Measurements from ENCODE around the gene MAPK8IP3.
"Not testable (repeated sequence)": the region's sequence is repeated elsewhere in the genome, so short reads cannot be mapped to it uniquely, and the experiment has no call there.

Gene MAPK8IP3

DNA sequence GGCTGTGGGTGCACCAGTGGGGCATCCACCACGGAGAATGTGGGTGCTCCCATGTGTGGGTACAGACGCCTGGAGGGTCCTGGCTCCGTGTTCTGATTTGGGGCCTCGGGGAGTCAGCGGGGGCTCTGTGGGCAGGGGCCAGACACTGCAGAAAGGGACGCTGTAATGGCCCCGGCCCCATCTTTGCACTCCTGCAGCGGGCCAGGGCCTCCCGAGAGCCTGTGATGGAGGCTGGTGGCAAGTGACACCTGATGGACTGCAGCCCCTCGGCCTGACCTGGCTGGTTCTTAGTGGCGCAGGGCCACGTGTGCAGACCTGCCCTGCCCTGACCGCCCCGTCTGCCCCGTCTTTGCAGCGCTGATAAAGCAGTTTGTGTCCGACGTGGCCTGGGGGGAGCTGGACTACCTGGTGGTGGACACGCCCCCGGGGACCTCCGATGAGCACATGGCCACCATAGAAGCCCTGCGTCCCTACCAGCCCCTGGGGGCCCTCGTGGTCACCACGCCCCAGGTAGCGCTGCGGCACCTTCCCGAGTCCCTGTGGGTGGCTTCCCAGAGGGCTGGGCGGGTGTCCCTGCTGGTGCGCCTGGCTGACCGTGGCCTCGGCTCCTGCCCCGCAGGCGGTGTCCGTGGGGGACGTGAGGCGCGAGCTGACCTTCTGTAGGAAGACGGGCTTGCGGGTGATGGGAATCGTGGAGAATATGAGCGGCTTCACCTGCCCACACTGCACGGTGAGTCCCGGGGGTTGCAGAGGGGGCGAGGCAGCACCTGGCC is 81.5 kb downstream of the MAPK8IP3 start:
- DNase-seq = no peak

GRCh38 chr16:1788095-1788707 is 82.2 kb downstream of the MAPK8IP3 start:
- no peak for DNase-seq

GRCh38 chr16:1788708-1789100 is 82.7 kb downstream of the MAPK8IP3 start:
- DNase-seq = no peak

- DNase-seq = no peak
Observed at GRCh38 chr16:1789643-1790045, 83.6 kb downstream of the MAPK8IP3 start.

GRCh38 chr16:1790261-1790610 is 84.2 kb downstream of the MAPK8IP3 start:
- no peak for DNase-seq

DNA sequence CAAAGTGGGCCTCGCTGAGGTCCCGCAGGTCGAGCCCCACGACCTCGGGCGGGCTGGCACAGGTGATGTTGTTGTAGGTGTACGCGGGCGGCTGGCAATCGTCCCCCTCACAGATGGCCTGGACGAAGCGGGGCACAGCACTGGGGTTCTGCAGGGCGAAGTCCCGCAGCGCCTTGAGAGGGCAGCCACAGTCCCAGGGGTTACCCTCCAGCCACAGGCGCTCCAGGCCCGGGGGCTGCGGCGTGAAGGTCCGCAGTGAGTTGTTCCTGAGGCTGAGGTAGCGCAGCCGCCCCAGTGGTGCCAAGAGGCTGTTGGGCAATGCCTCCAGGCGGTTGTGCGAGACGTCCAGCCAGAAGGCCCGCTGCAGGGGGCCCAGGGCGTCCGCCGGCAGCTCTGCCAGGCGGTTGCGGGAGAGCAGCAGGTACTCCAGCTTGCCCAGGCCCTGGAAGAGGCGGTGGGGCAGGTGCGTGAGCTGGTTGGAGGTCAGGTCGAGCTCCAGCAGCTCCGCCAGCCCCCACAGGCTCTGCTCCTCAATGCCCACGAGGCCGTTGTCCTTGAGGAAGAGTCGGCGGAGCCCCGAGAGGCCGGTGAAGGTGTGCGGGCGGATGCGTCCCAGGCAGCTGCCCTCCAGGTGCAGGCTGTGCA is 84.7 kb downstream of the MAPK8IP3 start:
- DNase-seq = peak in 1 of 14 donors; percentile 52

DNA sequence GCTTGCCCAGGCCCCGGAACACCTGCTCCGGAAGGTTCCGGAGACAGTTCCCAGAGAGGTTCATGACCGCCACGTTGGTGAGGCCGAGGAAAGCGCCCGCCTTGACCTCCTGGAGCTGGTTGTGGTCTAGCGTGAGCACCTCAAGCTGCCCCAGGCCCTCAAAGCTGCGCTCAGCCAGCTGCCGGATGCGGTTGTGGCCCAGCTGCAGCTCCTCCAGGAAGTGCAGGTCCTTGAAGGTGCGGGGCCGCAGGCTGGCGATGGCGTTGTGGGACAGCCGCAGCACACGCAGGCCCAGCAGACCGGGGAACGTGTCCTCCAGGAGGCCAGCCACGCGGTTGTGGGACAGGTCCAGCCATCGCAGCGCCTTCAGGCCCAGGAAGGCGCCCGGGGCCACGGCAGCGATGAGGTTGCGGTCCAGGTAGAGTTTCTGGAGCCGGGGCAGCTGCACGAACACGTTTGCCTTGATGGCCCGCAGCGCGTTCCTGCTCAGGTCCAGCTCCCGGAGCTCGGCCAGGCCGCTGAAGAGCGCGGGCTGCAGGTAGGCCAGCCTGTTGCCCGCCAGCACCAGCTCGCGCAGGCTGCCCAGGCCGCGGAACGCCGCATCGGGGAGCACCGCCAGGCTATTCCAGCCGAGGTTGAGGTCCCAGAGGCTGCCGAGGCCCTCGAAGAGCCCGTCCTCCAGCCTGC is 85.4 kb downstream of the MAPK8IP3 start:
- DNase-seq = no peak

DNA sequence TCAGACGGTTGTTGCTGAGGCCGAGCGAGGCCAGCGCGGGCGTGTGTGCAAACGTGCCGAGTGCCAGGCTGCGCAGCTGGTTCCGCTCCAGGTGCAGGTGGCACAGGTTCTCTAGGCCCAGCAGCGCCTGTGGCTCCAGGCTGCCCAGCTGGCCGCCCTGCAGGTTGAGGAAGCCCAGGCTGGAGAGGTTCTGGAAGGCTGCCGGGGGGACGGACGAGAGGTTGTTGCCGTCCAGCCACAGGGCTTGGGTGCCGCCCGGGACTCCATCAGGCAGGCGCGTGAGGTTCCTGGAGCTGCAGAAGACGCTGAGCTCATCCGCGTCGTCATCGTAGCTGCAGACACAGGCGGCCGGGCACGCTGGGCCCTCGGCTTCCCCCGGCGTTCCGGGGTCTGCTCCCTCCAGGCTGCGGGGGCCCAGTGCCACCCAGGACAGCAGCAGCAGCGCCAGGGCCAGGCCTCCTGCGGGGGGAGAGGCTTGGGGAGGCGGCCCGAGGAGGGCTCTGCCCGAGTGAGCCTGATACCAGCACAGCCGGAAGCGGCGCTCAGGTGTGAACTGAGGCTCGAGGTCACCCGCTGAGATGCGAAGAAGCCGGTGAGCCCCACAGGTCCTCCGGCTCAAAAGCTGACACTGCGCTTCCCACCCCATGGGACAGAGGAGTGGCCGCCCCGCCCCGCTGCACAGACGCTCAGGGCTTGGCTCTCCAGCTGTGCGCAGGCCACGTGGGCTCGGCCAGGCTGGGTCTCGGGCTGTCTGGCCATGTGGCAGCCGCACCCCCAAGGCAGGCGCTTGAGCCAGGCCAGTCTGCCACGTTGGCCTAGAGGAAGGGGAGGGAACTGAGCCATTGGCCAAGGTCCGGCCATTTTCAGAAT is 86.2 kb downstream of the MAPK8IP3 start:
- DNase-seq = no peak

DNA sequence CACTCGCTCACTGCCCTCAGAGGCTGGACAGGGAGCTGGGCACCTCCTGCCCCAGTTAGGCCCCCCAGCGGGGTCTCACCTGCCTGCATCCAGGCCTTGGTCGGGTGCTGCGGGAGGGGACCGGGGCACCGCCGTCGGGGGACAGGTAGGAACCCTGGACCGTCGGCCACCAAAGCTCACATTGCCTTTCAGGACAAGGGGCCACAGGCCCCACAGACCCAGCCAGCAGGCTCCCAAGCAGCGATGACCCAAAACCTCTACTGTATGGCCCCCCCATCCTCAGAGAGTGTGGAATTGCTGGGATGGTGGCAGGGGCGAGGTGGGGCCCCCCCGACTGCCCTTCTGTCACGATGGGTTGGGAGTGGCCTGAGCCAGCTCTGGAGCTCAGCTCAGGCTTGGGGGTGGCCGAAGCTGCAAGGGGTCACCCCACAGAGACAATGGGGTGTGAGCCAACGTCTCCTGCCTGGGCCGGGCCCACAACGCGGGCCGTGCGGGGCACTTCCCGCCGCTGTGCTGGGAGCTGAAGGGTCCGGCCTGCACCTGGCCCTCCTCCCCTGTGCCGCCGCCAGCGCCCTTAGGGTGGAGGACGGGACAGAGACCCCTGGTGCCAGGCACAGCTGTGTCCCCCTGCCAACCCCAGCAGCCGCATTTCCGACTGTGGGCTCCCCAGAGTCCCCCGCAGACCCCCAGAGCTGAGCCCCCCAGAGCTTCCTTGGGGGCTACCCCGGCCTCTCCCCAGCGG is 87.0 kb downstream of the MAPK8IP3 start:
- DNase-seq = no peak

- DNase-seq = no peak
Observed at GRCh38 chr16:1793578-1794220, 87.7 kb downstream of the MAPK8IP3 start, which contains the start of gene IGFALS. Gene IGFALS (minus strand): TSS chr16:1793705. CDS start chr16:1793652, 53 bp downstream.

DNA sequence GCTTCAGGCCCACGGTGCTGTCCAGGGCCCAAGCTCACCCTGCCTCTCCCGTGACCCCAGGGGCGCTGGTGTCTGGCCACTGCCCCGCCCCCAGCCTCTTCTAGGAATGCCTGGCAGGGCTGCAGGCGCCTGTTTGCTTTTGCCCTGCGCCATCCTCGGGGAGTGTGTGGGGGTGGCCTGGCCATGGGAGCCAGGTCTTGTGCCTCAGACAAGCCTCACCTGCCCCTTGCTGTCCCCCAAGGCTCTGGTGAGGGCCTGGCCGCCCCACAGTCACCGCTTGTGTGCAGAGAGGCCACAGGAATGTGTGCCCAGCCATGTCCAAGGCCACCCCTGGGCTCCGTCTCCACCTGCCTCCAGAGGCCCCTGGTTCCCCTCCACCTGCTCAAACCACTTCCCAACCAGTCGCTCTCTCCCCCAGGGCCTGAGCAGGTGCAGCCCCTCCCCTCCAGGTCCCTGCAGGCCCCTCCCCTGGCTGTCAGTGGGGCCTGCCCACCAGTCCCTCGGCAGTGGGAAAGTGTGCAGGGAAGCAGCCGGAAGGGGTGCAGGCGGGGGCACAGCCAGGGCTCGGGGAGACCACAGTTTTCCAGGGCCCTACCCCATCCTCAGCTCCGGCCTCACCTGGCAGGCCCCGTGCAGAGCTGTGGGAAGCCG is 88.4 kb downstream of the MAPK8IP3 start:
- no peak for DNase-seq

DNA sequence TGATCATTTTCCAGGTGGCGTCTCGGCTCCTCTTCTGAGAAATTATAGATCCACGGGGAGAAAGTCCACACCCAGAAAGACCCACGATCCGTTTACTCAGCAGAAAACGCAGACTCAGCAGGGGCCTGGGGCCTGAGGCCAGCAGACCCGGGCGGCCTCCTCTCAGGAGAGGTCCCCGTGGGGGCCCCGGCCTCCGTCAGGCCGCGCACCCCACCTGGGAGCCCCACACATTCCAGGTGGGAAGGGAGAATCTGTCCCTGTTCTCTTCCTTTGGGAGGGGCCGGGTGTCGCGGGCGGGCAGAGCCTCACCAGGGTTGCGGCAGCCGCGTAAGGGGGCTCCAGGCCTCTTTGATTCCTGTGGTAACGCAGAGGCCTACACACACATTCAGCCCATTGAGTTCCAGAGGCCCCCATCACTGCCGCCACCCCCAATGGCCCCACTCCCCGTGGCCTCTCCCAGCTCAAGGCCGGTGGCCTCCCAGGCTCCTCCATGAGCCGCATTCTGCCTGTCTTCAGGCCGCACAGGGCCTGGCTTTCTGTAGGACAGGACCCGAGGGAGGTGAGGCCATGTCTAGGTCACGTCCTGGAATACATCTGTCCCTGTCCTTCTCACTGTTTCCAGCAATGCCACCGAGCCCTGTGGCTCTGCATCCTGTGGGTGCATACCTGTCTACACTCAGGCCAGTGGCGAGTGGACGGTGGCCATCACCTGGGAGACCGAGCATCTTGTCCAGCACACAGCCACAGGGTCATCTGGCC is 89.1 kb downstream of the MAPK8IP3 start:
- DNase-seq = no peak

- not testable (repeated sequence) for DNase-seq
Observed at GRCh38 chr16:1799263-1799662, 93.3 kb downstream of the MAPK8IP3 start.

GRCh38 chr16:1800701-1801100 is 94.7 kb downstream of the MAPK8IP3 start:
- DNase-seq = no peak

GRCh38 chr16:1807626-1808025 is 101.6 kb downstream of the MAPK8IP3 start:
- no peak for DNase-seq

DNA sequence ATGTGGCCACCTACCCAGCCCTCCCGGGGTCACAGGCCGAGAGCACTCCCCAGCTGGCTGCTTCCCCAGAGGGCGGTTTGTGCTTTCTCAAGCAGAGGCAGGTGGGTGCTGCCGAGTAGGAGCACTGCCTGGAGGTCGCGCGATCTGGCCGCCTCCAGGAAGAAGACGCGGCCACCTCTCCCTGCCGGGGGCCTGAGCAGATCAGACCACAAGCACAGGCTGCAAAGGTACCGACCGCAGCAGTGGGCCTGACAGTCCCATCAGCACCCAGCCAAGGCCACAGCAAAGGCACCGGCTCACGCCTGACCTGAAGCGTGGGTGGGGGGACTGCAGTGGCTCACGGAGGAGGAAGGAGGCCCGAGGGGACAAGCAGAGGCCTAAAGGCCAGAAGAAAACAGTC is 102.7 kb downstream of the MAPK8IP3 start:
- no peak for DNase-seq

- no peak for DNase-seq
Observed at GRCh38 chr16:1809281-1809801, 103.3 kb downstream of the MAPK8IP3 start.

GRCh38 chr16:1810106-1810505 is 104.1 kb downstream of the MAPK8IP3 start:
- DNase-seq = no peak

GRCh38 chr16:1810536-1810935 is 104.5 kb downstream of the MAPK8IP3 start:
- no peak for DNase-seq
